Liver (tissue), 9 donors: ENCODE data around the gene PNKD. TPM values are rescaled to one million over a fixed set of nuclear protein-coding genes. Genes with fewer than 3 reads are reported as not detected.

Experiments used
- DNase-seq: peaks from one replicate; pipeline ENCODE4 v3.0.0-alpha.2; 2017; ENCODE audit warnings: low spot score
- H3K27ac ChIP-seq, 2 donors: one replicate each; pipeline ENCODE4 v1.7.0; 2013; ENCODE audit warnings: inconsistent platforms in 2 of 2, low read length in 2 of 2, control low read depth in 1 of 2, low read depth in 1 of 2, mild to moderate bottlenecking in 1 of 2
- H3K27me3 ChIP-seq, 4 donors: one replicate each; pipeline versions ENCODE4 v1.6.1 to v1.7.0; 2013; ENCODE audit warnings: low read length in 3 of 4, inconsistent platforms in 1 of 4, mild to moderate bottlenecking in 1 of 4, moderate library complexity in 1 of 4; ENCODE audit not compliant: control insufficient read depth in 4 of 4, insufficient read depth in 4 of 4
- H3K36me3 ChIP-seq, 4 donors: one replicate each; pipeline versions ENCODE4 v1.6.1 to v1.7.0; 2013; ENCODE audit warnings: low read length in 3 of 4, mild to moderate bottlenecking in 3 of 4, low read depth in 1 of 4, moderate library complexity in 1 of 4; ENCODE audit not compliant: control insufficient read depth in 4 of 4, insufficient read depth in 3 of 4
- H3K4me1 ChIP-seq, 4 donors: one replicate each; pipeline versions ENCODE4 v1.6.1 to v1.7.0; 2013; ENCODE audit warnings: low read length in 3 of 4, mild to moderate bottlenecking in 3 of 4, moderate library complexity in 1 of 4; ENCODE audit not compliant: control insufficient read depth in 4 of 4, insufficient read depth in 4 of 4
- H3K4me3 ChIP-seq, 3 donors: one replicate each; pipeline versions ENCODE4 v1.6.1 to v1.7.0; 2013; ENCODE audit warnings: low read length in 3 of 3, control low read depth in 1 of 3, low read depth in 1 of 3, mild to moderate bottlenecking in 1 of 3
- H3K9ac ChIP-seq, 2 donors: one replicate each; pipeline ENCODE4 v1.7.0; 2013; ENCODE audit warnings: low read length in 2 of 2, mild to moderate bottlenecking in 2 of 2, moderate library complexity in 2 of 2, control low read depth in 1 of 2, low read depth in 1 of 2
- H3K9me3 ChIP-seq, 4 donors: one replicate each; pipeline versions ENCODE4 v1.6.1 to v1.7.0; 2013; ENCODE audit warnings: low read length in 3 of 4; ENCODE audit not compliant: control insufficient read depth in 4 of 4
- ATF3 ChIP-seq: IDR thresholded peaks from 2 replicates; pipeline ENCODE4 v1.6.1; 2016; ENCODE audit warnings: antibody characterized with exemption
- CTCF ChIP-seq: fragments of 150-350 bp; IDR thresholded peaks from 2 replicates; pipeline ENCODE4 v1.5.1; 2017; ENCODE audit warnings: improper control_type of control experiment, low read depth, low read length; ENCODE audit not compliant: missing input control
- EGR1 ChIP-seq, 2 donors: IDR thresholded peaks; 2 replicates each; pipeline ENCODE4 v1.6.1; 2016 to 2018; ENCODE audit warnings: antibody characterized with exemption in 2 of 2, low read depth in 2 of 2
- FOXA1 ChIP-seq: IDR thresholded peaks from 2 replicates; pipeline ENCODE4 v1.6.1; 2016; ENCODE audit warnings: antibody characterized with exemption
- FOXA2 ChIP-seq: IDR thresholded peaks from 2 replicates; pipeline ENCODE4 v1.6.1; 2016; ENCODE audit warnings: antibody characterized with exemption
- GABPA ChIP-seq, 2 donors: IDR thresholded peaks in 1 of 2; conservative IDR thresholded peaks in 1 of 2; 2 replicates each; pipeline ENCODE4 v1.6.1; 2016; ENCODE audit warnings: antibody characterized with exemption in 2 of 2, mild to moderate bottlenecking in 1 of 2, moderate library complexity in 1 of 2
- HNF4G ChIP-seq: IDR thresholded peaks from 2 replicates; pipeline ENCODE4 v1.6.1; 2016; ENCODE audit warnings: antibody characterized with exemption
- JUND ChIP-seq, 2 donors: IDR thresholded peaks; 2 replicates each; pipeline ENCODE4 v1.6.1; 2016; ENCODE audit warnings: antibody characterized with exemption in 2 of 2
- NR2F2 ChIP-seq: IDR thresholded peaks from 2 replicates; pipeline ENCODE4 v1.6.1; 2016; ENCODE audit warnings: antibody characterized with exemption
- RAD21 ChIP-seq, 2 donors: IDR thresholded peaks; 2 replicates each; pipeline ENCODE4 v1.6.1; 2016; ENCODE audit warnings: antibody characterized with exemption in 2 of 2, mild to moderate bottlenecking in 2 of 2
- RXRA ChIP-seq, 2 donors: IDR thresholded peaks; 2 replicates each; pipeline ENCODE4 v1.6.1; 2017 to 2018; ENCODE audit warnings: antibody characterized with exemption in 2 of 2, mild to moderate bottlenecking in 1 of 2
- SP1 ChIP-seq: IDR thresholded peaks from 2 replicates; pipeline ENCODE4 v1.6.1; 2018; ENCODE audit warnings: antibody characterized with exemption, mild to moderate bottlenecking
- TAF1 ChIP-seq: conservative IDR thresholded peaks from 2 replicates; pipeline ENCODE4 v1.6.1; 2016; ENCODE audit warnings: antibody characterized with exemption, mild to moderate bottlenecking
- YY1 ChIP-seq: IDR thresholded peaks from 2 replicates; pipeline ENCODE4 v1.6.1; 2016; ENCODE audit warnings: antibody characterized with exemption, mild to moderate bottlenecking
- ZBTB33 ChIP-seq: IDR thresholded peaks from 2 replicates; pipeline ENCODE4 v1.6.1; 2016; ENCODE audit warnings: antibody characterized with exemption
- WGBS: extraction: QIAGEN DNeasy Blood & Tissue Kit; methylation state at CpG from one replicate; pipeline ENCODE4 v1.1.7; 2013; 5-methylcytosine and 5-hydroxymethylcytosine counted together
- polyA plus RNA-seq, 2 donors: library from polyadenylated mRNA; stranded (reverse) in 1 of 2; unstranded in 1 of 2; fragments of 200-250 nt in 1 of 2; fragments of >200 nt in 1 of 2; fragmentation: Nextera tagmentation in 1 of 2; extraction: Ambion mirVana in 1 of 2; gene quantifications; one replicate each; pipeline versions ENCODE4 v1.2.1 to v1.2.3, GENCODE V29; 2013 to 2015
- total RNA-seq, 2 donors: library from RNA; depleted of rRNA; stranded (reverse); fragments of >200 nt; gene quantifications; one replicate each; pipeline ENCODE4 v1.2.3, GENCODE V29; 2014
- donor health status: healthy.
- donor health status: healthy.
- donor health status: healthy.
- donor health status: healthy.
- donor health status: healthy.

The PNKD gene
- total and polyA plus RNA-seq, 4 donors: 28.5 to 161 (median 94.9) TPM

GRCh38 chr2:218235017-218235416 is 35.3 kb upstream of the PNKD start:
- no peak overlapping the region for H3K27ac ChIP-seq
- TF ChIP-seq FOXA1: no peak
- no peak for TF ChIP-seq ATF3
- no peak for TF ChIP-seq RAD21 (IDR thresholded peaks at IDR 0.05)
- no peak for TF ChIP-seq GABPA (IDR thresholded peaks at IDR 0.05 in 1 of 2, conservative IDR thresholded peaks at IDR 0.05 in 1 of 2)
- TF ChIP-seq FOXA2: no peak
- TF ChIP-seq TAF1: no peak
- no peak for TF ChIP-seq RXRA (IDR thresholded peaks at IDR 0.05)
- no peak for TF ChIP-seq JUND (IDR thresholded peaks at IDR 0.05)

GRCh38 chr2:218236829-218237228 is 33.5 kb upstream of the PNKD start:
- Histone ChIP-seq H3K27ac (no peak overlapping the region), H3K9me3 (no peaks in the 10 kb centered on the region), H3K4me1 (no peaks in the 10 kb centered on the region), H3K4me3 (no peak overlapping the region), H3K9ac (no peak overlapping the region), H3K36me3 (peaks cover 5 to 47% (median 38%) of the 10 kb centered on the region in 4 donors), H3K27me3 (no peaks in the 10 kb centered on the region)
- TF ChIP-seq FOXA2: no peak
- no peak for TF ChIP-seq ATF3
- no peak for TF ChIP-seq HNF4G
- no peak for TF ChIP-seq YY1
- TF ChIP-seq EGR1 (IDR thresholded peaks at IDR 0.05; ENCODE audit: low read depth in 2 of 2): no peak
- TF ChIP-seq ZBTB33: no peak
- no peak for TF ChIP-seq NR2F2
- TF ChIP-seq GABPA (IDR thresholded peaks at IDR 0.05 in 1 of 2, conservative IDR thresholded peaks at IDR 0.05 in 1 of 2): no peak
- no peak for TF ChIP-seq TAF1
- TF ChIP-seq CTCF: no peak
- no peak for DNase-seq
- 93% methylated on average over 4 of the region's 4 CpGs for WGBS

More at GRCh38 chr2:218235017-218235416, 35.3 kb upstream of the PNKD start:
- no peaks in the 10 kb centered on the region for H3K9me3 ChIP-seq
- no peak for DNase-seq
- 97% methylated on average over 2 of the region's 2 CpGs for WGBS
- H3K9ac ChIP-seq: no peak overlapping the region
- peaks cover 0 to 5% (median 0%) of the 10 kb centered on the region in 4 donors for H3K4me1 ChIP-seq
- H3K4me3 ChIP-seq: no peak overlapping the region
- H3K36me3 ChIP-seq: peaks cover 9 to 49% (median 41%) of the 10 kb centered on the region in 4 donors
- H3K27me3 ChIP-seq: no peaks in the 10 kb centered on the region

GRCh38 chr2:218238887-218239286 is 31.4 kb upstream of the PNKD start:
- Histone ChIP-seq H3K27ac (no peak overlapping the region), H3K36me3 (peaks cover 2 to 52% (median 47%) of the 10 kb centered on the region in 4 donors), H3K4me3 (no peak overlapping the region), H3K27me3 (no peaks in the 10 kb centered on the region), H3K9me3 (no peaks in the 10 kb centered on the region), H3K9ac (no peak overlapping the region), H3K4me1 (no peaks in the 10 kb centered on the region)
- no peak for DNase-seq
- WGBS: 86% methylated on average over 1 of the region's 1 CpG
- TF ChIP-seq RXRA (IDR thresholded peaks at IDR 0.05): no peak
- TF ChIP-seq TAF1: no peak
- no peak for TF ChIP-seq ZBTB33
- no peak for TF ChIP-seq JUND (IDR thresholded peaks at IDR 0.05)
- no peak for TF ChIP-seq FOXA2
- TF ChIP-seq NR2F2: no peak
- no peak for TF ChIP-seq SP1
- TF ChIP-seq ATF3: no peak
- TF ChIP-seq GABPA (IDR thresholded peaks at IDR 0.05 in 1 of 2, conservative IDR thresholded peaks at IDR 0.05 in 1 of 2): no peak
- TF ChIP-seq EGR1 (IDR thresholded peaks at IDR 0.05; ENCODE audit: low read depth in 2 of 2): no peak
- TF ChIP-seq FOXA1: no peak
- TF ChIP-seq CTCF: no peak
- no peak for TF ChIP-seq RAD21 (IDR thresholded peaks at IDR 0.05)
- TF ChIP-seq HNF4G: no peak
